ENCODE data around the gene SSRP1. TPM values are rescaled to one million over a fixed set of nuclear protein-coding genes. Genes with fewer than 3 reads are reported as not detected.
A peak's percentile ranks its signal among the peaks of the same experiment; 100 is the strongest.

SSRP1 gene
- polyA plus RNA-seq, 1 donor (not counting 4 experiments of a cell fraction or from before 2014, with no cell fraction given), result 115 TPM

- Histone ChIP-seq H3K4me2 (ENCODE audit: control insufficient read depth, extremely low read depth, insufficient read depth, low read depth, low read length) (peak overlapping the region; percentile 4), H2AFZ (ENCODE audit: control insufficient read depth, low read length) (no peak overlapping the region), H3K79me2 (ENCODE audit: control insufficient read depth, insufficient read depth, low read length) (no peaks in the 10 kb centered on the region), H3K4me3 (ENCODE audit: control insufficient read depth in 2 of 3, extremely low read depth in 1 of 3, insufficient read depth in 2 of 3, low read depth in 1 of 3, low read length in 3 of 3) (no peak overlapping the region), H3K27ac (ENCODE audit: control insufficient read depth, insufficient read depth, low read length) (peak overlapping the region; percentile 65), H3K36me3 (ENCODE audit: control insufficient read depth in 2 of 2, extremely low read depth in 1 of 2, insufficient read depth in 2 of 2, low read length in 2 of 2) (no peaks in the 10 kb centered on the region), H3K27me3 (ENCODE audit: control insufficient read depth, extremely low read depth, insufficient read depth, low read length) (no peaks in the 10 kb centered on the region), H4K20me1 (ENCODE audit: control insufficient read depth, extremely low read depth, insufficient read depth, low read length) (no peaks in the 10 kb centered on the region), H3K9ac (ENCODE audit: control insufficient read depth, extremely low read depth, insufficient read depth, low read length) (no peak overlapping the region), H3K4me1 (ENCODE audit: control insufficient read depth, extremely low read depth, insufficient read depth, low read length) (peaks cover 36% of the 10 kb centered on the region), H3K9me1 (ENCODE audit: control insufficient read depth, extremely low read depth, insufficient read depth, low read length) (no peaks in the 10 kb centered on the region), H3K9me3 (ENCODE audit: control insufficient read depth, low read depth, low read length) (no peaks in the 10 kb centered on the region)
- DNase-seq (ENCODE audit: low read depth, low spot score) (no peak), FAIRE-seq (no peak)
- TF ChIP-seq EZH2 (IDR thresholded peaks at IDR 0.05; ENCODE audit: low read length) (no peak), CTCF (optimal IDR thresholded peaks at IDR 0.05 in 1 of 3, IDR thresholded peaks at IDR 0.05 in 1 of 3, conservative IDR thresholded peaks at IDR 0.05 in 1 of 3; ENCODE audit: extremely low read depth in 1 of 3, insufficient read depth in 2 of 3, low read length in 3 of 3) (no peak)
- dilution Hi-C loops (cut with MboI; ENCODE audit: extremely low pct_ligation_motif_present, low sequenced_read_pairs), result loop anchor here (25.0 kb wide), 1 partner anchor 442 kb away; no protein-coding TSS in a partner anchor
Measured at GRCh38 chr11:57279116-57279515, 56.6 kb downstream of the SSRP1 start.

GRCh38 chr11:57278721-57279095 is 57.0 kb downstream of the SSRP1 start:
- Histone ChIP-seq H2AFZ (ENCODE audit: control insufficient read depth, low read length) (no peak overlapping the region), H3K27ac (ENCODE audit: control insufficient read depth, insufficient read depth, low read length) (peak overlapping the region; percentile 65), H3K4me2 (ENCODE audit: control insufficient read depth, extremely low read depth, insufficient read depth, low read depth, low read length) (peak overlapping the region; percentile 4), H3K9me3 (ENCODE audit: control insufficient read depth, low read depth, low read length) (no peaks in the 10 kb centered on the region), H3K27me3 (ENCODE audit: control insufficient read depth, extremely low read depth, insufficient read depth, low read length) (no peaks in the 10 kb centered on the region), H3K4me1 (ENCODE audit: control insufficient read depth, extremely low read depth, insufficient read depth, low read length) (peaks cover 40% of the 10 kb centered on the region), H3K9me1 (ENCODE audit: control insufficient read depth, extremely low read depth, insufficient read depth, low read length) (no peaks in the 10 kb centered on the region), H3K9ac (ENCODE audit: control insufficient read depth, extremely low read depth, insufficient read depth, low read length) (no peak overlapping the region), H3K79me2 (ENCODE audit: control insufficient read depth, insufficient read depth, low read length) (no peaks in the 10 kb centered on the region), H4K20me1 (ENCODE audit: control insufficient read depth, extremely low read depth, insufficient read depth, low read length) (no peaks in the 10 kb centered on the region), H3K4me3 (ENCODE audit: control insufficient read depth in 2 of 3, extremely low read depth in 1 of 3, insufficient read depth in 2 of 3, low read depth in 1 of 3, low read length in 3 of 3) (no peak overlapping the region), H3K36me3 (ENCODE audit: control insufficient read depth in 2 of 2, extremely low read depth in 1 of 2, insufficient read depth in 2 of 2, low read length in 2 of 2) (no peaks in the 10 kb centered on the region)
- no peak for FAIRE-seq
- dilution Hi-C loops (cut with MboI; ENCODE audit: extremely low pct_ligation_motif_present, low sequenced_read_pairs), result loop anchor here (25.0 kb wide), 1 partner anchor 441 kb away; no protein-coding TSS in a partner anchor
- no peak for DNase-seq (ENCODE audit: low read depth, low spot score)
- TF ChIP-seq CTCF (optimal IDR thresholded peaks at IDR 0.05 in 1 of 3, IDR thresholded peaks at IDR 0.05 in 1 of 3, conservative IDR thresholded peaks at IDR 0.05 in 1 of 3; ENCODE audit: extremely low read depth in 1 of 3, insufficient read depth in 2 of 3, low read length in 3 of 3), result no peak
- TF ChIP-seq EZH2 (IDR thresholded peaks at IDR 0.05; ENCODE audit: low read length), result no peak

Measured in keratinocyte (primary cell).